HUES48 (cell line): ENCODE results near the gene FSD1.
"Not testable (repeated sequence)": the region's sequence is repeated elsewhere in the genome, so short reads cannot be mapped to it uniquely, and the experiment has no call there.

ENCODE experiments used
- H3K27ac ChIP-seq: one replicate; pipeline ENCODE4 v1.7.0; 2013; ENCODE audit warnings: low read depth, low read length, inconsistent platforms
- H3K27me3 ChIP-seq: 2 replicates; pipeline ENCODE4 v1.6.1; 2013; ENCODE audit warnings: mild to moderate bottlenecking, low read length; ENCODE audit not compliant: control insufficient read depth, insufficient read depth
- H3K36me3 ChIP-seq: 2 replicates; pipeline ENCODE4 v1.6.1; 2013; ENCODE audit warnings: low read length; ENCODE audit not compliant: control insufficient read depth, insufficient read depth
- H3K4me1 ChIP-seq: 2 replicates; pipeline ENCODE4 v1.6.1; 2013; ENCODE audit warnings: mild to moderate bottlenecking, low read length; ENCODE audit not compliant: control insufficient read depth, insufficient read depth
- H3K4me3 ChIP-seq: 2 replicates; pipeline ENCODE4 v1.5.1; 2013; ENCODE audit warnings: mild to moderate bottlenecking, low read depth, low read length
- H3K9ac ChIP-seq: 2 replicates; pipeline ENCODE4 v1.6.1; 2013; ENCODE audit warnings: mild to moderate bottlenecking, low read depth, low read length, moderate library complexity
- H3K9me3 ChIP-seq: 2 replicates; pipeline ENCODE4 v1.6.1; 2013; ENCODE audit warnings: low read length; ENCODE audit not compliant: control insufficient read depth, insufficient read depth

FSD1 gene

GRCh38 chr19:4272894-4273293 is 31.5 kb upstream of the FSD1 start:
- H3K9ac ChIP-seq: no peak overlapping the region
- no peaks in the 10 kb centered on the region for H3K4me1 ChIP-seq
- H3K36me3 ChIP-seq: peaks cover 16% of the 10 kb centered on the region; the same call in 1 of the 2 replicates
- no peak overlapping the region for H3K4me3 ChIP-seq
- H3K27me3 ChIP-seq: no peaks in the 10 kb centered on the region
- H3K9me3 ChIP-seq: no peaks in the 10 kb centered on the region
- H3K27ac ChIP-seq: no peak overlapping the region

- H3K27me3 ChIP-seq, H3K9me3 ChIP-seq, H3K27ac ChIP-seq, H3K9ac ChIP-seq, H3K4me1 ChIP-seq, H3K4me3 ChIP-seq, H3K36me3 ChIP-seq: not testable (repeated sequence)
Measured at GRCh38 chr19:4274321-4274686, 30.1 kb upstream of the FSD1 start.

- H3K36me3 ChIP-seq: no peaks in the 10 kb centered on the region
- H3K9me3 ChIP-seq: no peaks in the 10 kb centered on the region
- H3K27ac ChIP-seq: no peak overlapping the region
- H3K27me3 ChIP-seq: peaks cover 33% of the 10 kb centered on the region
- H3K9ac ChIP-seq: no peak overlapping the region
- no peaks in the 10 kb centered on the region for H3K4me1 ChIP-seq
- H3K4me3 ChIP-seq: no peak overlapping the region
Measured at GRCh38 chr19:4277191-4277696, 27.2 kb upstream of the FSD1 start.

- Histone ChIP-seq H3K36me3 (no peaks in the 10 kb centered on the region), H3K4me3 (no peak overlapping the region), H3K27ac (no peak overlapping the region), H3K9me3 (no peaks in the 10 kb centered on the region), H3K9ac (no peak overlapping the region), H3K27me3 (peaks cover 38% of the 10 kb centered on the region), H3K4me1 (no peaks in the 10 kb centered on the region)
Measured at GRCh38 chr19:4278010-4278409, 26.4 kb upstream of the FSD1 start.

- Histone ChIP-seq H3K4me3 (peak within 1 kb of the TSS; percentile 77), H3K36me3 (no peaks in the 10 kb centered on the region), H3K9ac (no peak within 1 kb of the TSS), H3K27ac (no peak within 1 kb of the TSS), H3K4me1 (no peaks in the 10 kb centered on the region), H3K27me3 (peaks cover 40% of the 10 kb centered on the region), H3K9me3 (no peaks in the 10 kb centered on the region)
Measured at GRCh38 chr19:4278419-4279266, 25.8 kb upstream of the FSD1 start, which contains the start of gene SHD. SHD (plus strand) TSS chr19:4279266; CDS start chr19:4280064, 798 bp downstream.

- Histone ChIP-seq H3K4me3 (peak overlapping the region; percentile 72), H3K9ac (no peak overlapping the region), H3K27me3 (peaks cover 40% of the 10 kb centered on the region), H3K4me1 (no peaks in the 10 kb centered on the region), H3K27ac (no peak overlapping the region), H3K9me3 (no peaks in the 10 kb centered on the region), H3K36me3 (no peaks in the 10 kb centered on the region)
Measured at GRCh38 chr19:4279267-4279529, 25.2 kb upstream of the FSD1 start.

- Histone ChIP-seq H3K4me1 (no peaks in the 10 kb centered on the region), H3K4me3 (peak overlapping the region; percentile 72), H3K27me3 (peaks cover 40% of the 10 kb centered on the region), H3K9ac (no peak overlapping the region), H3K36me3 (no peaks in the 10 kb centered on the region), H3K27ac (no peak overlapping the region), H3K9me3 (no peaks in the 10 kb centered on the region)
Measured at GRCh38 chr19:4279530-4280422, 24.6 kb upstream of the FSD1 start.

GRCh38 chr19:4284176-4284958 is 20.0 kb upstream of the FSD1 start:
- no peaks in the 10 kb centered on the region for H3K36me3 ChIP-seq
- no peaks in the 10 kb centered on the region for H3K4me1 ChIP-seq
- peak overlapping the region; percentile 34; the same call in 1 of the 2 replicates for H3K4me3 ChIP-seq
- no peak overlapping the region for H3K27ac ChIP-seq
- no peak overlapping the region for H3K9ac ChIP-seq
- peaks cover 32% of the 10 kb centered on the region for H3K27me3 ChIP-seq
- no peaks in the 10 kb centered on the region for H3K9me3 ChIP-seq

GRCh38 chr19:4284974-4285373 is 19.4 kb upstream of the FSD1 start:
- H3K27me3 ChIP-seq: peaks cover 26% of the 10 kb centered on the region
- no peaks in the 10 kb centered on the region for H3K4me1 ChIP-seq
- H3K9me3 ChIP-seq: no peaks in the 10 kb centered on the region
- no peaks in the 10 kb centered on the region for H3K36me3 ChIP-seq
- no peak overlapping the region for H3K9ac ChIP-seq
- H3K4me3 ChIP-seq: peak overlapping the region; percentile 30; the same call in 1 of the 2 replicates
- H3K27ac ChIP-seq: no peak overlapping the region

- H3K4me1 ChIP-seq, H3K27ac ChIP-seq, H3K9me3 ChIP-seq, H3K4me3 ChIP-seq, H3K36me3 ChIP-seq, H3K9ac ChIP-seq: not testable (repeated sequence)
- H3K27me3 ChIP-seq: peaks cover 14% of the 10 kb centered on the region
Measured at GRCh38 chr19:4286141-4286540, 18.3 kb upstream of the FSD1 start.
